ENCODE results near the gene RNF150. TPM values are rescaled to one million over a fixed set of nuclear protein-coding genes. Genes with fewer than 3 reads are reported as not detected.

Gene RNF150
- total RNA-seq, 1 experiment from 2014 or later, result 4.4 TPM

DNA sequence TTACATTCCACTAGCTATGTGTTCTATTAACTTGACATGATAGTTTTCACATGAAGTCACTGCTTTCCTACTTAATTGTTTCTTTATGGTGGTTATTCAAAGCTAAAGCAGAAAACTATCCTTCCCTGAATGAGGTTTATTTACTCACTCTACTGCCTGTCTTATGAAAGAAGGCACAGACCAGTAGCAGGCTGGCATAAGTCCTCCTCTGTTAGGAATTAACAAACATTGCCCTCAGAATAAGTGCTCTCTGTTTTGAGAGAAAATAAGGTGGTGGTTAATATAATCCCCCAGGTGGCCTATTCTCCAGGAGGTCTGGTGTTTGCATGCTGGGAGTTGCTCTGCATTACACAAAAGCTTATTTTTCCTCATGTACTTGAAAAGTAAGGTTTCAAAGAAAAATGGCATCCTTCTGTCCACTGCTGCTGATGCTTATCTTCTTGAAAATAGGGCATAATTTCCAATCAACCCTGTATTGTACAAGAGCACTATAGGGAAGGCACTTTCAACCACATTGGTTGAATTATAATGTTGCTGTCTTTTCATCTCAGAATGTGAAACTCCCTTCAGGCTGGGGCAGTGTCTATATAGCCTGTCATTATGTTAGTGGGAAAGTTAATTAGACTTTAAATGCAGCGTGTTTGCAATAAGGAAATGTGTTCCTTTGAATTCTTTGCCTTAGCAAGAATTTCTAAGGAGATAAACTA, 257.4 kb downstream of the RNF150 start:
- peaks cover 8 to 9% of the 10 kb centered on the region in 2 experiments for H3K4me1 Mint-ChIP-seq
- TF ChIP-seq CTCF (conservative IDR thresholded peaks at IDR 0.05), result no peak
- Histone ChIP-seq H2AFZ (ENCODE audit: low read length) (no peak overlapping the region), H2BK20ac (ENCODE audit: low read depth, low read length, poor library complexity, severe bottlenecking) (no peak overlapping the region), H3K79me2 (ENCODE audit: insufficient read depth, low read length) (no peaks in the 10 kb centered on the region), H2BK15ac (ENCODE audit: low read depth, low read length) (no peak overlapping the region), H4K91ac (ENCODE audit: insufficient read length, low read depth, low read length) (no peak overlapping the region), H3K79me1 (ENCODE audit: insufficient read depth, low read depth, low read length, poor library complexity, severe bottlenecking) (no peaks in the 10 kb centered on the region), H3K9ac (ENCODE audit: extremely low read depth, insufficient read length, low read length) (no peak overlapping the region), H3K27me3 (ENCODE audit: insufficient read depth, low read length) (no peaks in the 10 kb centered on the region), H3K18ac (ENCODE audit: insufficient read length, low read depth, low read length) (no peak overlapping the region), H3K4me2 (ENCODE audit: insufficient read depth, insufficient read length, low read length) (no peak overlapping the region), H2BK12ac (ENCODE audit: insufficient read length, low read depth, low read length) (no peak overlapping the region), H3T11ph (ENCODE audit: low read length) (no peak overlapping the region), H2AK5ac (ENCODE audit: insufficient read length, low read length) (no peak overlapping the region), H3K4ac (ENCODE audit: low read depth, low read length) (no peak overlapping the region), H2BK120ac (ENCODE audit: low read depth, low read length, poor library complexity, severe bottlenecking) (no peak overlapping the region), H3K23me2 (ENCODE audit: insufficient read length, low read depth, low read length, poor library complexity, severe bottlenecking) (no peaks in the 10 kb centered on the region), H3K14ac (ENCODE audit: insufficient read depth, low read length) (no peak overlapping the region), H4K5ac (ENCODE audit: insufficient read length, low read depth, low read length) (no peak overlapping the region), H2BK5ac (ENCODE audit: insufficient read length, low read length) (no peak overlapping the region), H3K9me3 (ENCODE audit: control insufficient read depth, low read depth, low read length) (no peaks in the 10 kb centered on the region), H3K56ac (ENCODE audit: insufficient read length, low read depth, low read length) (no peak overlapping the region), H4K8ac (replicated peaks; ENCODE audit: insufficient read length, low read depth, low read length) (no peak overlapping the region), H3K4me1 (ENCODE audit: insufficient read depth, low read length) (no peaks in the 10 kb centered on the region), H3K27ac (ENCODE audit: insufficient read length, low read depth, low read length) (no peak overlapping the region), H4K20me1 (ENCODE audit: control insufficient read depth, insufficient read depth, insufficient read length) (no peaks in the 10 kb centered on the region), H3K23ac (ENCODE audit: insufficient read length, low read depth, low read length) (no peak overlapping the region)
- WGBS (ENCODE audit: extremely low coverage, insufficient read length, low lambda C conversion rate), result no CpG with 5 or more reads among the region's 1 CpG
- H3K36me3 Mint-ChIP-seq (ENCODE audit: insufficient read depth in 1 of 3, low read depth in 3 of 3), result peaks cover 0 to 2% (median 0%) of the 10 kb centered on the region in 3 experiments; a peak in 1 of 7 replicates
- H3K27ac Mint-ChIP-seq, result no peak overlapping the region
- DNase-seq, result no peak
- H3K9me3 Mint-ChIP-seq, result peaks cover 2 to 9% of the 10 kb centered on the region in 2 experiments; a peak in 2 of 5 replicates
- H3K27me3 Mint-ChIP-seq (ENCODE audit: low read depth), result no peaks in the 10 kb centered on the region; the same call in 1 of the 2 replicates
- H3K4me3 Mint-ChIP-seq, result no peak overlapping the region
